ENCODE measurements around the gene PHF5A. TPM values are rescaled to one million over a fixed set of nuclear protein-coding genes. Genes with fewer than 3 reads are reported as not detected.

PHF5A gene
- total and polyA plus RNA-seq, 7 experiments from 2014 or later = 22.4 to 63.9 (median 31.8) TPM

- H3K4me1 Mint-ChIP-seq = peaks cover 0 to 2% (median 0%) of the 10 kb centered on the region in 7 donors
- CTCF ChIA-PET = interaction anchor here (1.0 kb wide), 1 partner anchor 109 kb away, joined by 3 read pairs; no protein-coding TSS in a partner anchor
- DNase-seq (no peak), ATAC-seq (no peak)
- Histone ChIP-seq H3K27ac (ENCODE audit: low read depth, low read length) (no peak overlapping the region), H3K4me3 (ENCODE audit: low read length) (no peak overlapping the region), H3K4me1 (ENCODE audit: control insufficient read depth in 2 of 2, insufficient read depth in 2 of 2, low read length in 2 of 2) (no peaks in the 10 kb centered on the region), H3K36me3 (ENCODE audit: control insufficient read depth in 2 of 3, insufficient read depth in 3 of 3, low read length in 3 of 3) (peaks cover 4 to 96% (median 16%) of the 10 kb centered on the region in 3 experiments), H3K9me3 (ENCODE audit: control insufficient read depth in 2 of 3, low read length in 3 of 3) (no peaks in the 10 kb centered on the region), H3K27me3 (ENCODE audit: control insufficient read depth in 2 of 2, insufficient read depth in 2 of 2, low read length in 2 of 2) (no peaks in the 10 kb centered on the region)
- H3K36me3 Mint-ChIP-seq = peaks cover 3 to 28% (median 12%) of the 10 kb centered on the region in 5 donors
- no peak overlapping the region for H3K4me3 Mint-ChIP-seq
- H3K27me3 Mint-ChIP-seq = no peaks in the 10 kb centered on the region
- peaks cover 0 to 2% (median 0%) of the 10 kb centered on the region in 11 donors for H3K9me3 Mint-ChIP-seq
- H3K27ac Mint-ChIP-seq = peak overlapping the region in 1 of 9 donors; percentile 28
- POLR2A ChIA-PET = interaction anchor here (0.5 kb wide), 1 partner anchor 110 kb away, joined by 6 read pairs; no protein-coding TSS in a partner anchor
- intact Hi-C loops (cut with micrococcal nuclease) = no loop called here
These were observed 44.1 kb upstream of the PHF5A start for GRCh38 chr22:41512421-41513194.

- Mint-ChIP-seq H3K36me3 (peaks cover 3 to 34% (median 12%) of the 10 kb centered on the region in 5 donors), H3K4me1 (peaks cover 0 to 2% (median 0%) of the 10 kb centered on the region in 7 donors), H3K27ac (peak overlapping the region in 1 of 9 donors; percentile 48), H3K27me3 (no peaks in the 10 kb centered on the region), H3K4me3 (no peak overlapping the region), H3K9me3 (peaks cover 0 to 2% (median 0%) of the 10 kb centered on the region in 11 donors)
- ATAC-seq (no peak), DNase-seq (no peak)
- Histone ChIP-seq H3K36me3 (ENCODE audit: control insufficient read depth in 2 of 3, insufficient read depth in 3 of 3, low read length in 3 of 3) (peaks cover 4 to 93% (median 12%) of the 10 kb centered on the region in 3 experiments), H3K4me1 (ENCODE audit: control insufficient read depth in 2 of 2, insufficient read depth in 2 of 2, low read length in 2 of 2) (no peaks in the 10 kb centered on the region), H3K27ac (ENCODE audit: low read depth, low read length) (no peak overlapping the region), H3K9me3 (ENCODE audit: control insufficient read depth in 2 of 3, low read length in 3 of 3) (no peaks in the 10 kb centered on the region), H3K27me3 (ENCODE audit: control insufficient read depth in 2 of 2, insufficient read depth in 2 of 2, low read length in 2 of 2) (no peaks in the 10 kb centered on the region), H3K4me3 (ENCODE audit: low read length) (no peak overlapping the region)
- POLR2A ChIA-PET = no interaction called here
- CTCF ChIA-PET = no interaction called here
- intact Hi-C loops (cut with micrococcal nuclease) = no loop called here
These were observed 43.1 kb upstream of the PHF5A start for GRCh38 chr22:41511521-41511968.

DNA sequence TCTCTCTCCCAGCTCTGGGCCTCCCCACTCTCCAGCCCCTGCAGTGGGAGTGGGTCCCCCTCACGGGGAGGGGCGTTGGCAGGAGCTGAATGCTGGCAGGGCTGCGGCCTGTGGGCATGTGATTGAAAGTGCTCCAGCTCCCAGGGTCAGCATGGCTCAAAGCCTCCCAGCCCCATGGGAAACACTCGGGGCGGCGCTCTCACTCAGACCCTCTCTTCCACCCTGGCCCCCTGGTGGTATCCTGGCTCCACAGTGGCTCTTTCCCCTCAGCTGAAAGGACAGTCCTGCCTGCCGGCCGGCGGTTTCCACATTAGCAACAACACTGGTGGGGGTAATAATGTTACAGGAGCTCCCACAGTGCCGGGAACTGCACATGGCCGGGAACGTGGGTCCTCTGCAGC, 40.3 kb upstream of the PHF5A start:
- H3K27ac Mint-ChIP-seq = no peak overlapping the region
- ChIA-PET CTCF (no interaction called here), POLR2A (no interaction called here)
- H3K36me3 Mint-ChIP-seq = peaks cover 3 to 26% (median 12%) of the 10 kb centered on the region in 5 donors
- intact Hi-C loops (cut with micrococcal nuclease) = no loop called here
- Histone ChIP-seq H3K4me1 (ENCODE audit: control insufficient read depth in 2 of 2, insufficient read depth in 2 of 2, low read length in 2 of 2) (no peaks in the 10 kb centered on the region), H3K9me3 (ENCODE audit: control insufficient read depth in 2 of 3, low read length in 3 of 3) (no peaks in the 10 kb centered on the region), H3K36me3 (ENCODE audit: control insufficient read depth in 2 of 3, insufficient read depth in 3 of 3, low read length in 3 of 3) (peaks cover 0 to 82% (median 9%) of the 10 kb centered on the region in 3 experiments), H3K4me3 (ENCODE audit: low read length) (no peak overlapping the region), H3K27ac (ENCODE audit: low read depth, low read length) (no peak overlapping the region), H3K27me3 (ENCODE audit: control insufficient read depth in 2 of 2, insufficient read depth in 2 of 2, low read length in 2 of 2) (no peaks in the 10 kb centered on the region)
- no peaks in the 10 kb centered on the region for H3K27me3 Mint-ChIP-seq
- no peak for DNase-seq
- H3K4me3 Mint-ChIP-seq = no peak overlapping the region
- H3K4me1 Mint-ChIP-seq = peaks cover 0 to 2% (median 0%) of the 10 kb centered on the region in 7 donors
- H3K9me3 Mint-ChIP-seq = peaks cover 0 to 1% (median 0%) of the 10 kb centered on the region in 11 donors
- ATAC-seq = no peak

GRCh38 chr22:41507330-41508063, 39.0 kb upstream of the PHF5A start:
- DNase-seq = no peak
- H3K4me3 Mint-ChIP-seq = no peak overlapping the region
- H3K4me1 Mint-ChIP-seq = peaks cover 0 to 2% (median 0%) of the 10 kb centered on the region in 7 donors
- peaks cover 0 to 74% (median 8%) of the 10 kb centered on the region in 3 experiments for H3K36me3 ChIP-seq (ENCODE audit: control insufficient read depth in 2 of 3, insufficient read depth in 3 of 3, low read length in 3 of 3)
- H3K4me3 ChIP-seq (ENCODE audit: low read length) = no peak overlapping the region
- H3K27ac Mint-ChIP-seq = peak overlapping the region in 4 of 9 donors; percentile 16 to 55 (median 25)
- H3K27ac ChIP-seq (ENCODE audit: low read depth, low read length) = no peak overlapping the region
- intact Hi-C loops (cut with micrococcal nuclease) = no loop called here
- POLR2A ChIA-PET = no interaction called here
- ATAC-seq = no peak
- H3K36me3 Mint-ChIP-seq = peaks cover 3 to 18% (median 6%) of the 10 kb centered on the region in 5 donors
- CTCF ChIA-PET = no interaction called here
- H3K9me3 ChIP-seq (ENCODE audit: control insufficient read depth in 2 of 3, low read length in 3 of 3) = no peaks in the 10 kb centered on the region
- H3K27me3 ChIP-seq (ENCODE audit: control insufficient read depth in 2 of 2, insufficient read depth in 2 of 2, low read length in 2 of 2) = no peaks in the 10 kb centered on the region
- H3K9me3 Mint-ChIP-seq = no peaks in the 10 kb centered on the region
- no peaks in the 10 kb centered on the region for H3K4me1 ChIP-seq (ENCODE audit: control insufficient read depth in 2 of 2, insufficient read depth in 2 of 2, low read length in 2 of 2)
- no peaks in the 10 kb centered on the region for H3K27me3 Mint-ChIP-seq

GRCh38 chr22:41505511-41506220, 37.2 kb upstream of the PHF5A start:
- H3K9me3 Mint-ChIP-seq = no peaks in the 10 kb centered on the region
- DNase-seq = no peak
- peak overlapping the region in 1 of 9 donors; percentile 76 for H3K27ac Mint-ChIP-seq
- no peak for ATAC-seq
- no peaks in the 10 kb centered on the region for H3K27me3 Mint-ChIP-seq
- H3K36me3 ChIP-seq (ENCODE audit: control insufficient read depth in 2 of 3, insufficient read depth in 3 of 3, low read length in 3 of 3) = peaks cover 5 to 76% (median 8%) of the 10 kb centered on the region in 3 experiments
- H3K4me3 Mint-ChIP-seq = no peak overlapping the region
- no peak overlapping the region for H3K4me3 ChIP-seq (ENCODE audit: low read length)
- peaks cover 0 to 5% (median 0%) of the 10 kb centered on the region in 7 donors for H3K4me1 Mint-ChIP-seq
- ChIA-PET POLR2A (interaction anchor here (1.3 kb wide), 1 partner anchor 37 kb away, joined by 4 read pairs; the partner anchor contains the start of genes ACO2 and PHF5A), CTCF (interaction anchor here (0.7 to 2.4 kb wide), 3 partner anchors 32 to 161 kb away, joined by 3 to 9 read pairs (median 4); no protein-coding TSS in a partner anchor)
- H3K27ac ChIP-seq (ENCODE audit: low read depth, low read length) = no peak overlapping the region
- no peaks in the 10 kb centered on the region for H3K9me3 ChIP-seq (ENCODE audit: control insufficient read depth in 2 of 3, low read length in 3 of 3)
- intact Hi-C loops (cut with micrococcal nuclease) = no loop called here
- H3K36me3 Mint-ChIP-seq = peaks cover 3 to 25% (median 13%) of the 10 kb centered on the region in 5 donors
- no peaks in the 10 kb centered on the region for H3K27me3 ChIP-seq (ENCODE audit: control insufficient read depth in 2 of 2, insufficient read depth in 2 of 2, low read length in 2 of 2)
- no peaks in the 10 kb centered on the region for H3K4me1 ChIP-seq (ENCODE audit: control insufficient read depth in 2 of 2, insufficient read depth in 2 of 2, low read length in 2 of 2)

DNA sequence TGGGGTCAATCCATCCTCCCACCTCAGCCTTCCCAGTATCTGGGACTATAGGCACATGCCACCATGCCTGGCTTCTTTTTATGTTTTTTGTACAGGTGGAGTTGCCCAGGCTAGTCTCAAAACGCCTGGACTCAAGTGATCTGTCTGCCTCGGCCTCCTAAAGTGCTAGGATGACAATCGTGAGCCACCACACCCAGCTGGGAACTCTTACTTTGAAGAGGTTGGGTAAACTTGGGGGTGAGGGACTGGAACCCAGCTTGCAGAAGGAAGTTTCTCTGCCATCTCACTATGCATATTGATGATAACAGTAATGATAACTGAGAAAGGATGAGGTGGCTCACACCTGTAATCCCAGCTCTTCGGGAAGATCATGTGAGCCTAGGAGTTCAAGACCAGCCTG, 36.3 kb upstream of the PHF5A start:
- ChIA-PET POLR2A (no interaction called here), CTCF (interaction anchor here (2.4 kb wide), 1 partner anchor 101 kb away, joined by 9 read pairs; no protein-coding TSS in a partner anchor)
- H3K27me3 ChIP-seq (ENCODE audit: control insufficient read depth in 2 of 2, insufficient read depth in 2 of 2, low read length in 2 of 2) = no peaks in the 10 kb centered on the region
- H3K9me3 Mint-ChIP-seq = no peaks in the 10 kb centered on the region
- no peaks in the 10 kb centered on the region for H3K27me3 Mint-ChIP-seq
- H3K27ac Mint-ChIP-seq = no peak overlapping the region
- no peak overlapping the region for H3K4me3 ChIP-seq (ENCODE audit: low read length)
- DNase-seq (no peak), ATAC-seq (no peak)
- H3K4me1 ChIP-seq (ENCODE audit: control insufficient read depth in 2 of 2, insufficient read depth in 2 of 2, low read length in 2 of 2) = no peaks in the 10 kb centered on the region
- H3K4me1 Mint-ChIP-seq = peaks cover 0 to 5% (median 0%) of the 10 kb centered on the region in 7 donors
- no peak overlapping the region for H3K4me3 Mint-ChIP-seq
- H3K9me3 ChIP-seq (ENCODE audit: control insufficient read depth in 2 of 3, low read length in 3 of 3) = no peaks in the 10 kb centered on the region
- intact Hi-C loops (cut with micrococcal nuclease) = no loop called here
- H3K36me3 ChIP-seq (ENCODE audit: control insufficient read depth in 2 of 3, insufficient read depth in 3 of 3, low read length in 3 of 3) = peaks cover 5 to 70% (median 5%) of the 10 kb centered on the region in 3 experiments
- H3K36me3 Mint-ChIP-seq = peaks cover 3 to 25% (median 13%) of the 10 kb centered on the region in 5 donors
- H3K27ac ChIP-seq (ENCODE audit: low read depth, low read length) = no peak overlapping the region
